Lower leg skin (tissue), 4 donors: Measurements from ENCODE around the gene ASB6. TPM values are rescaled to one million over a fixed set of nuclear protein-coding genes. Genes with fewer than 3 reads are reported as not detected.

Experiments
- DNase-seq, 2 donors: peaks; one replicate each; pipeline ENCODE4 v3.0.0-alpha.2; 2019; ENCODE audit warnings: low spot score in 2 of 2
- H3K4me3 ChIP-seq: fragments of 200-600 bp; sonication (generic); 2 replicates; pipeline ENCODE4 v1.5.1; 2017; ENCODE audit warnings: mild to moderate bottlenecking, low read depth; ENCODE audit not compliant: poor library complexity, severe bottlenecking
- POLR2A ChIP-seq, 2 donors: fragments of 450-650 bp; IDR thresholded peaks; one replicate each; pipeline ENCODE4 v1.6.1; 2016 to 2017; ENCODE audit warnings: antibody characterized with exemption in 2 of 2, mild to moderate bottlenecking in 1 of 2, moderate library complexity in 1 of 2
- WGBS, 2 donors: methylation state at CpG; one replicate each; pipeline ENCODE4 v1.1.5; 2018; 5-methylcytosine and 5-hydroxymethylcytosine counted together
- intact Hi-C: fragments of 100-400 bp; cut with DNase I; formaldehyde crosslinking; loops from one replicate; pipeline ENCODE4 v1.15.0; 2023; ENCODE audit warnings: low total_unique reads
- total RNA-seq, 4 donors: library from RNA; depleted of rRNA; stranded (reverse); fragments of >200 nt; gene quantifications; one replicate each; pipeline ENCODE4 v1.1.0, GENCODE V29; 2016
- TF ChIP-seq, protein P1 (sequence below), 3 donors: fragments of 450-650 bp; IDR thresholded peaks; one replicate each; pipeline ENCODE4 v1.5.1; 2016; ENCODE audit warnings: antibody characterized with exemption in 3 of 3, mild to moderate bottlenecking in 3 of 3, moderate library complexity in 2 of 3

Gene ASB6
- total RNA-seq, 4 donors from 2014 or later, result 33.0 to 46.9 (median 40.1) TPM

DNA sequence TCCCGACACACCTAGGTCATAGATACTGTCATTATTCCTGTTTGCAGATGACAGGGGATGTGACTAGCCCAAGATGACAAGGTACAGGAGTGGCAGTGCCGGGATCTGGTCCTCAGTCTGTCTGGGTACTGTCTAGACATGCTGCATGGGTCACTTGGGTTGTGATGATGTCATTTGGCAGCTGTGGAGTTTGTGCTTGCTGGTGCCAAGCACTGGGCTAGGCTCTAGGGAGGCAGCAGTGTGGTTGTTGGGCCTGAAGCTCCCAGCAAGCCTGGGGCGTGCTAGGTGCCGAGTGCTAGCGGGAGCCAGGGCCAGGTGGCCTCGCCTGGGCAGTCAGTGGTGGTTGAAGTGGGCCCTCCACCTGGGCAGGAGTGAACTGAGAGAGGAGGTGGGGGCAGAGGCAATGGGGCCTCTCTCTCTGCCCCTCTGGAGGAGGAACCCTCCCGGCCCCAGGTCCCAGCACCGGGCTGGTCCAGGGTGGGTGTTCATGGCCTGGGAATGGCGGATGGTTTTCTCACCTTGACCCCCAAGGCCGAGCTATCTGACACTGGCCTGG, 8.8 kb upstream of the ASB6 start:
- TF ChIP-seq, protein P1, sequence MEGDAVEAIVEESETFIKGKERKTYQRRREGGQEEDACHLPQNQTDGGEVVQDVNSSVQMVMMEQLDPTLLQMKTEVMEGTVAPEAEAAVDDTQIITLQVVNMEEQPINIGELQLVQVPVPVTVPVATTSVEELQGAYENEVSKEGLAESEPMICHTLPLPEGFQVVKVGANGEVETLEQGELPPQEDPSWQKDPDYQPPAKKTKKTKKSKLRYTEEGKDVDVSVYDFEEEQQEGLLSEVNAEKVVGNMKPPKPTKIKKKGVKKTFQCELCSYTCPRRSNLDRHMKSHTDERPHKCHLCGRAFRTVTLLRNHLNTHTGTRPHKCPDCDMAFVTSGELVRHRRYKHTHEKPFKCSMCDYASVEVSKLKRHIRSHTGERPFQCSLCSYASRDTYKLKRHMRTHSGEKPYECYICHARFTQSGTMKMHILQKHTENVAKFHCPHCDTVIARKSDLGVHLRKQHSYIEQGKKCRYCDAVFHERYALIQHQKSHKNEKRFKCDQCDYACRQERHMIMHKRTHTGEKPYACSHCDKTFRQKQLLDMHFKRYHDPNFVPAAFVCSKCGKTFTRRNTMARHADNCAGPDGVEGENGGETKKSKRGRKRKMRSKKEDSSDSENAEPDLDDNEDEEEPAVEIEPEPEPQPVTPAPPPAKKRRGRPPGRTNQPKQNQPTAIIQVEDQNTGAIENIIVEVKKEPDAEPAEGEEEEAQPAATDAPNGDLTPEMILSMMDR (IDR thresholded peaks at IDR 0.05), result no peak
- no peak for TF ChIP-seq POLR2A (IDR thresholded peaks at IDR 0.05)
- no peak for DNase-seq
- 57 to 62% methylated on average over 9 to 10 of the region's 10 CpGs for WGBS, 2 donors
- intact Hi-C loops, result no loop called here
- no peak overlapping the region for H3K4me3 ChIP-seq

DNA sequence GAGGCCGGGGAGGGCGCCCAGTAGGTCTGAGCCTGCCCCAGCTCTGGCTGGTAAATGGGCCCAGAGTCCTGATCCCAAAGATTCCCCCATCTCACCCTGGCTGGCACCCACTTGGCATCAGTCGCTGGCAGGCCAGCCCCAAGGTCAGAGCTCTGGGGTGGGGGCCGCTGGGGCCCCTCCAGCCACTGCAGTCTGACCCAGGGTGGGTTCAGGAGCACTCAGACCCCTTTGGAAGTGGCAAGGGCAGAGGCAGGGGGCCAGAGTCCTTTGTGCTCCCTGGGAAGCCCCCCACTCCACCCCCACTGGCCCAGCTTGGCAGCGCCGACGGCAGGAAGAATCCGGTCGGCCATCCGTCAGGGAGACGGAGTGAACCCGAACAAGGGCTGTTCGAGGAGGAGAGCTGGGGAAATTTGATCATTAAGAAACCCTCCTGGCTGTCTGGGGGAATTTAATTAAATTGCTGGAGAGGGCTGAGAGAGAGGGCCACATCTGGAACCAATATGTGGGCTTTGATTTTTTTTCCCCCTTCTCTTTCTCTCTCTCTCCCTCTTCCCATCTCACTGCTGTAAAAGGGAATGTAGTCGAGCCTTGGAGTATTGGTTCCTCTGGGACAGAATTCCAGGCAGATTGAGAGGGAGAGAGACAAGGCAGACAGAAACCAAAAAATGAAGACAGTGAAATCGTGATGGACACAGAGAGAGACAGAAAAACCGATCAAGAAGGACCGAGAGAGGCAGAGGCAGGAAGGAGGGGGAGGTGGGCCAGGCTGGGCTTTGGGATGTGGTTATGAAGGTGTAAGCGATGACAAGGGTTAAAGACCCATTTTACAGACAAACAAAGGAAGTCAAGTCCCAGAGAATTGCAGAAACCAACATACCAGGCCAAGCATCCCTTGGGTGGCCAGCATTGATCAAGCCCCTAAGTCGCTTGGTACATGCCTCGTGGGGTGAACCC, 8.1 kb upstream of the ASB6 start:
- intact Hi-C loops, result no loop called here
- DNase-seq, result no peak
- TF ChIP-seq, protein P1 (IDR thresholded peaks at IDR 0.05), result no peak
- TF ChIP-seq POLR2A (IDR thresholded peaks at IDR 0.05), result no peak
- H3K4me3 ChIP-seq, result no peak overlapping the region
- 70 to 78% methylated on average over 18 to 19 of the region's 20 CpGs for WGBS, 2 donors

DNA sequence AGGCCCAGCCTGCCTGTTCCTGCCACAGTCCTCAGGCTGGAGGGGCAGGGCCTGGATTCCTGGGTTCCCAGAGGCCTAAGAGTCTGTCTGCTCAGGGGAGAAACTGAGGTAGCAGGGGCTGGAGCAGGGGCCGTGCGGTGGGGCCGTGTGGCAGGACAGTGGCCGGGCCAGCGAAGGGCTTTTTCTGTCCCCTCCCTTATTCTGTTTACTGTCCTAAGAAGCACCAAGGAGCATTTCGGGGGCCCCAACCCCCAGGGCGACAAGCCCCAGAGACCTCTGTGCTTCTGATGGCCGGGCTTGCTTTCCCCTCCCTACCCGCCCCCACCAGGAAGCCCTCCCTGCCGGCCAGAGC, 6.8 kb upstream of the ASB6 start:
- 73 to 74% methylated on average over 10 of the region's 10 CpGs for WGBS, 2 donors
- no peak overlapping the region for H3K4me3 ChIP-seq
- no peak for TF ChIP-seq POLR2A (IDR thresholded peaks at IDR 0.05)
- TF ChIP-seq, protein P1 (IDR thresholded peaks at IDR 0.05), result no peak
- intact Hi-C loops, result no loop called here
- DNase-seq, result no peak

DNA sequence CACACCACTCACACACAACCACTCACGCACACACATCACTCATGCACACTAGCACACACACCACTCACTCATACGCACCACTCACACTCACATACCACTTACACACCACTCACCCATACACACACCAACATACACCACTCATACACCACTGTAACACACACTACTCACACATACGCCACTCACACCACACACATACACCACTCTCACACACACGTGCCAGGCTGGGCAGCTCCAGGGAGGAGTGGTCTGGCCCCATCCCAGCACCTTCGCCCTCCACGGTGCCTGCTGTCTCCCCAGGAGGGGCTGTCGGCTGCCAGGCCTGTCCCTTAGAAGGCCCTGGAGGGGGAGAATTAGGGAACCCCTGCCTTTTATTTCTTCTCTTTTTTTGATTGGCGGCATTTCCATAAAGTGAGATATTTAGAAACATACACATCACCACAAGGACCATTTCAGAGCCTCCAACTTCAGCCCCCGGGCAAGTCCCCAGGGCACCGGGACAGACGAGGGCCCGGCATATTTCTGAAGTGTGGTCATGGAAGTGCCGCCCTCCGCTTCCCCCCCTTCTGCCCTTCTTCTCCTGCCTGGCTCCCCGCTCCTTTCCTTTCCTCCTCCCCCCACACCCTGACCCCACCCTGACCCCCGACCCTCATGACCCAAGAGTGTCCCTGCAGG, 6.3 kb upstream of the ASB6 start:
- 64 to 66% methylated on average over 16 of the region's 16 CpGs for WGBS, 2 donors

DNA sequence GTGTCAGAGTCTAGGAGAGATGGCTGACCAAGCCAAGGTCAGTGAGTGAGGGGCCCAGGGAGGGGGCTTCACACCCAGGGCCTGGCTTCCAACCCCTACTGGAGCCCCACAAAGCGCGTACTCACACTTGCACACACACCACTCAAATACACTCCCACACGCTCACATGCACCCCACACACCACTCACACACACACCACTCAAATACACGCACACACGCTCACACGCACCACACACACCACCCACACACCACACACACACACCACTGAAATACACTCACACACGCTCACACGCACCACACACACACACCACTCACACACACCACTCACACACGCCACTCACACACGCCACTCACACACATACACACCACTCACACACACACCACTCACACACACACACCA, 5.7 kb upstream of the ASB6 start:
- no peak for DNase-seq
- intact Hi-C loops, result no loop called here

More for the DNA sequence above, 6.3 kb upstream of the ASB6 start:
- intact Hi-C loops, result no loop called here
- TF ChIP-seq, protein P1 (IDR thresholded peaks at IDR 0.05), result no peak
- no peak for TF ChIP-seq POLR2A (IDR thresholded peaks at IDR 0.05)
- no peak for DNase-seq
- no peak overlapping the region for H3K4me3 ChIP-seq

More for the DNA sequence above, 5.7 kb upstream of the ASB6 start:
- H3K4me3 ChIP-seq, result no peak overlapping the region
- TF ChIP-seq, protein P1 (IDR thresholded peaks at IDR 0.05), result no peak
- TF ChIP-seq POLR2A (IDR thresholded peaks at IDR 0.05), result no peak
- 86 to 89% methylated on average over 10 of the region's 10 CpGs for WGBS, 2 donors
